Lower leg skin (tissue), 3 donors: ENCODE data around the gene PPP4R3A.

ENCODE experiments used
- CTCF ChIP-seq, 3 donors: fragments of 450-650 bp; IDR thresholded peaks; one replicate each; pipeline ENCODE4 v1.5.1; 2016; ENCODE audit warnings: antibody characterized with exemption in 3 of 3, mild to moderate bottlenecking in 3 of 3, moderate library complexity in 2 of 3
- POLR2A ChIP-seq, 2 donors: fragments of 450-650 bp; IDR thresholded peaks; one replicate each; pipeline ENCODE4 v1.6.1; 2016 to 2017; ENCODE audit warnings: antibody characterized with exemption in 2 of 2, mild to moderate bottlenecking in 1 of 2, moderate library complexity in 1 of 2

DNA sequence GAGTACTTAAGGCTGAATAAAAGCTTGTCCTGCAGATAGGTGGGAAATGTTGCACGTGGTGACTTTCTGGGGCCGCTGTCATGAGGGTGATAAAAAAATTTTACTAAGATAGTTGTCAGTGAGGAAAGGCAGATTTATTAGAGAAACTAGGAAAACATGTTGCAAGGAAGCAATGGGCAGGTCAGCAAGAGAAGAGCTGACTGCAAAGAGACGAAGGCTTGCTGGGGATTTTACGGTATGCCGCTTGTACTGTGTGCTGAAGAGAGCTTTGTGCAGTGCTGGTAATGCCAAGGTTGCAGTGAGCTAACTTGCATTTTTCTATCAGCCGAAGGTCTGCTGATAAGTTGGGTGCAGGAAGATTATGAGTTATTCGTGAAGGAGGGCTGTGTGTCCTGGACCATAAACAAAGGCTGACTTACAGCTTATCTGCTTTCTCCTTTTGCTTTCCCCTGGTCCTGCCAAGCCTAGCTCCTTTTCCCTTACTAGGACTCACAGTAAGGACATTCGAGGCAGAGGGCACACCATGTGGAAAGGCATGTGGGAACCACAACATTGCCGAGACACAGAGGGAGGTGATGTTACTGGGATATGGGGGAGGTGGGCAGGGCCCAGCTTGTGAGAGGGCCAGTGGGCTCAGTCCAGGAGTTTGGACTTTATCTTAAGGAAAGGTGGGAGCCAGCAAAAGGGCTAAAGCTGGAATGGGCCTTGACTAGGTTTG, 85.1 kb downstream of the PPP4R3A start:
- TF ChIP-seq CTCF (IDR thresholded peaks at IDR 0.05) (no peak), POLR2A (IDR thresholded peaks at IDR 0.05) (no peak)
